ENCODE measurements around the gene CAPNS1.

DNA sequence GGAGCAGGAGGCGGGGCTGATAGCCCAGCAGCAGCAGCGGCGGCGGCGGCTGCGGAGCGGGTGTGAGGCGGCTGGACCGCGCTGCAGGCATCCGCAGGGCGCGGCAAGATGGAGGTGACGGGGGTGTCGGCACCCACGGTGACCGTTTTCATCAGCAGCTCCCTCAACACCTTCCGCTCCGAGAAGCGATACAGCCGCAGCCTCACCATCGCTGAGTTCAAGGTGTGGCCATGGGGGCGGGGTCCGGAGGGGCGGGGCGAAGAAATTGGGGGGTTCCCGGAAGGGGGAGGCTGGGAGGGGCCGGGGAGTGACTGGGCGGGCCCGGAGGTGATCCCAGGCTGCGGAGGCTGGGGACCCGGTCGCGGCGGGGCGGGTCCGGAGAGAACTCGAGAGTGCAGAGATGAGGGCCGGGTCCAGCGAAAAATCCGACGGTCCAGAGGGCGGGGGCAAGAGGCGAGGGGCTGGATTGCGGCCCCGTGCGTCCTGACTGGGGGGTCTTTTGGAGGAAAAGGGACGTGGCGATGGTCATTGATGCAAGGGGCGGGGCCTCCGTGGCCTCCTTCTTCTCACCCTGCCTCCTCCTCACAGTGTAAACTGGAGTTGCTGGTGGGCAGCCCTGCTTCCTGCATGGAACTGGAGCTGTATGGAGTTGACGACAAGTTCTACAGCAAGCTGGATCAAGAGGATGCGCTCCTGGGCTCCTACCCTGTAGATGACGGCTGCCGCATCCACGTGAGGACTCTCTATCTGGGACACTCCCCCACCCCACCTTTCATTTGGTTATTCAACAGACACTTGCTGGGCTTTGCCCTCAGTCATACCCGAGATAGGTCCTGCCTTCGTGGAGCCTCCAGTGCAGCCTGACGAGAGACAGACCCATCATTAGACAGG is 24.2 kb upstream of the CAPNS1 start, which contains the start of gene TBCB:
- no peak for TF ChIP-seq EZH2 (IDR thresholded peaks at IDR 0.05; ENCODE audit: borderline replicate concordance, low read depth, low read length, severe bottlenecking)
- TF ChIP-seq, protein P1, sequence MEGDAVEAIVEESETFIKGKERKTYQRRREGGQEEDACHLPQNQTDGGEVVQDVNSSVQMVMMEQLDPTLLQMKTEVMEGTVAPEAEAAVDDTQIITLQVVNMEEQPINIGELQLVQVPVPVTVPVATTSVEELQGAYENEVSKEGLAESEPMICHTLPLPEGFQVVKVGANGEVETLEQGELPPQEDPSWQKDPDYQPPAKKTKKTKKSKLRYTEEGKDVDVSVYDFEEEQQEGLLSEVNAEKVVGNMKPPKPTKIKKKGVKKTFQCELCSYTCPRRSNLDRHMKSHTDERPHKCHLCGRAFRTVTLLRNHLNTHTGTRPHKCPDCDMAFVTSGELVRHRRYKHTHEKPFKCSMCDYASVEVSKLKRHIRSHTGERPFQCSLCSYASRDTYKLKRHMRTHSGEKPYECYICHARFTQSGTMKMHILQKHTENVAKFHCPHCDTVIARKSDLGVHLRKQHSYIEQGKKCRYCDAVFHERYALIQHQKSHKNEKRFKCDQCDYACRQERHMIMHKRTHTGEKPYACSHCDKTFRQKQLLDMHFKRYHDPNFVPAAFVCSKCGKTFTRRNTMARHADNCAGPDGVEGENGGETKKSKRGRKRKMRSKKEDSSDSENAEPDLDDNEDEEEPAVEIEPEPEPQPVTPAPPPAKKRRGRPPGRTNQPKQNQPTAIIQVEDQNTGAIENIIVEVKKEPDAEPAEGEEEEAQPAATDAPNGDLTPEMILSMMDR (IDR thresholded peaks at IDR 0.05; ENCODE audit: borderline replicate concordance, extremely low read depth, low read length, poor library complexity, severe bottlenecking) = no peak

Data from DND-41 (cell line).